Measurements from ENCODE around the gene NPR1.

- TF ChIP-seq CTCF (IDR thresholded peaks at IDR 0.05; ENCODE audit: low read length) (no peak), EZH2 (optimal IDR thresholded peaks at IDR 0.05; ENCODE audit: low read depth, low read length) (no peak)
Measured at GRCh38 chr1:153649137-153649862, 29.2 kb upstream of the NPR1 start.

Data from MM.1S (cell line).